Kidney (tissue), 14 donors: ENCODE data around the gene WDFY4. TPM values are rescaled to one million over a fixed set of nuclear protein-coding genes. Genes with fewer than 3 reads are reported as not detected.
A peak's percentile ranks its signal among the peaks of the same experiment; 100 is the strongest.

Experiments
- DNase-seq, 5 donors: peaks; one replicate each; pipeline ENCODE4 v3.0.0-alpha.2; 2013 to 2020
- FAIRE-seq: peaks from 2 replicates; lab custom pipeline; 2012; peaks lifted over from hg19 to GRCh38; lab: Jason Lieb, UNC
- H3K27ac ChIP-seq, 2 donors: one replicate each; pipeline ENCODE4 v1.7.0; 2013; ENCODE audit warnings: low read depth in 2 of 2, low read length in 2 of 2, inconsistent platforms in 1 of 2
- H3K27me3 ChIP-seq: one replicate; pipeline ENCODE4 v1.7.1; 2013; ENCODE audit warnings: low read length, inconsistent platforms; ENCODE audit not compliant: control insufficient read depth, insufficient read depth
- H3K36me3 ChIP-seq, 3 donors: one replicate each; pipeline versions ENCODE4 v1.7.0 to v1.7.1; 2013; ENCODE audit warnings: low read length in 3 of 3, control low read depth in 1 of 3, inconsistent platforms in 1 of 3; ENCODE audit not compliant: insufficient read depth in 3 of 3, control insufficient read depth in 2 of 3
- H3K4me1 ChIP-seq, 3 donors: one replicate each; pipeline versions ENCODE4 v1.7.0 to v1.7.1; 2013; ENCODE audit warnings: low read length in 3 of 3, inconsistent platforms in 1 of 3, low read depth in 1 of 3; ENCODE audit not compliant: control insufficient read depth in 2 of 3, insufficient read depth in 2 of 3
- H3K4me3 ChIP-seq, 3 donors: one replicate each; pipeline versions ENCODE4 v1.7.0 to v1.8.1; 2013; ENCODE audit warnings: low read length in 3 of 3, control low read depth in 1 of 3, inconsistent platforms in 1 of 3
- H3K9ac ChIP-seq, 3 donors: one replicate each; pipeline versions ENCODE4 v1.7.0 to v1.7.1; 2013; ENCODE audit warnings: low read length in 3 of 3, control low read depth in 1 of 3, inconsistent platforms in 1 of 3
- H3K9me3 ChIP-seq, 3 donors: one replicate each; pipeline versions ENCODE4 v1.7.0 to v1.7.1; 2013; ENCODE audit warnings: low read length in 3 of 3, control low read depth in 1 of 3, inconsistent platforms in 1 of 3; ENCODE audit not compliant: control insufficient read depth in 2 of 3, insufficient read depth in 1 of 3
- CTCF ChIP-seq: IDR thresholded peaks from 3 replicates; pipeline ENCODE4 v1.5.1; 2012; ENCODE audit warnings: mild to moderate bottlenecking, moderate library complexity, borderline replicate concordance; ENCODE audit not compliant: insufficient read depth; ENCODE audit errors: extremely low read depth
- intact Hi-C: fragments of 100-400 bp; cut with DNase I; formaldehyde crosslinking; loops from one replicate; pipeline ENCODE4 v1.11.1; 2022
- polyA plus RNA-seq: library from polyadenylated mRNA; stranded (reverse); fragments of 350-450 nt; fragmentation: Illumina TruSeq; extraction: RNeasy Lipid Tissue Mini Kit (QIAGEN cat#74804); gene quantifications from one replicate; pipeline ENCODE4 v1.2.3, GENCODE V29; 2014; ENCODE audit warnings: low read depth, low replicate concordance; ENCODE audit not compliant: insufficient read depth
- total RNA-seq: library from RNA; stranded (reverse); fragmentation: NEBNext Ultra II Directional; extraction: Animal tissue kit (Norgen Biotek cat#: 25700); gene quantifications from one replicate; pipeline ENCODE4 v1.2.1, GENCODE V29; 2021
- donor health status: control.
- donor health status: control.
- donor health status: control.
- donor health status: control.
- donor health status: control.
- donor health status: DM: yes; HTN: yes; CAD: no.
- donor health status: Normal renal cell carcinoma (clear cell type).

The WDFY4 gene
- total and polyA plus RNA-seq, 2 donors from 2014 or later: 1.7 to 13.3 TPM

GRCh38 chr10:48945441-48946130, 260.9 kb downstream of the WDFY4 start:
- no peak overlapping the region for H3K4me3 ChIP-seq
- FAIRE-seq (no peak), DNase-seq (peak in 4 of 5 donors; percentile 57 to 79 (median 65))
- H3K4me1 ChIP-seq: no peaks in the 10 kb centered on the region
- H3K27ac ChIP-seq: no peak overlapping the region
- H3K9ac ChIP-seq: no peak overlapping the region
- intact Hi-C loops: no loop called here
- H3K27me3 ChIP-seq: no peaks in the 10 kb centered on the region
- no peak for TF ChIP-seq CTCF
- no peaks in the 10 kb centered on the region for H3K9me3 ChIP-seq
- no peaks in the 10 kb centered on the region for H3K36me3 ChIP-seq

GRCh38 chr10:48946332-48946731, 261.7 kb downstream of the WDFY4 start:
- no peak overlapping the region for H3K9ac ChIP-seq
- intact Hi-C loops: no loop called here
- FAIRE-seq (no peak), DNase-seq (peak in 1 of 5 donors; percentile 2)
- TF ChIP-seq CTCF: no peak
- no peak overlapping the region for H3K27ac ChIP-seq
- no peak overlapping the region for H3K4me3 ChIP-seq
- no peaks in the 10 kb centered on the region for H3K36me3 ChIP-seq
- H3K4me1 ChIP-seq: no peaks in the 10 kb centered on the region
- no peaks in the 10 kb centered on the region for H3K27me3 ChIP-seq
- no peaks in the 10 kb centered on the region for H3K9me3 ChIP-seq

- Histone ChIP-seq H3K36me3 (no peaks in the 10 kb centered on the region), H3K27ac (no peak overlapping the region), H3K9ac (no peak overlapping the region), H3K9me3 (no peaks in the 10 kb centered on the region), H3K4me1 (no peaks in the 10 kb centered on the region), H3K4me3 (no peak overlapping the region), H3K27me3 (no peaks in the 10 kb centered on the region)
- intact Hi-C loops: no loop called here
- DNase-seq (peak in 1 of 5 donors; percentile 13), FAIRE-seq (no peak)
- no peak for TF ChIP-seq CTCF
Observed at GRCh38 chr10:48946891-48947500, 262.3 kb downstream of the WDFY4 start.
